AG10803 (cell line): Measurements from ENCODE around the gene DPF3.

Experiments used
- DNase-seq: peaks from one replicate; pipeline ENCODE4 v3.0.0; 2010; ENCODE audit warnings: low read depth
- H3K4me3 ChIP-seq: 2 replicates; pipeline ENCODE4 v1.5.1; 2011; ENCODE audit warnings: mild to moderate bottlenecking, low read length, control low read depth
- TF ChIP-seq, protein P1 (sequence below): conservative IDR thresholded peaks from 2 replicates; pipeline ENCODE4 v1.5.1; 2011; ENCODE audit warnings: mild to moderate bottlenecking, low read length, control low read depth, inconsistent platforms

Gene DPF3

DNA sequence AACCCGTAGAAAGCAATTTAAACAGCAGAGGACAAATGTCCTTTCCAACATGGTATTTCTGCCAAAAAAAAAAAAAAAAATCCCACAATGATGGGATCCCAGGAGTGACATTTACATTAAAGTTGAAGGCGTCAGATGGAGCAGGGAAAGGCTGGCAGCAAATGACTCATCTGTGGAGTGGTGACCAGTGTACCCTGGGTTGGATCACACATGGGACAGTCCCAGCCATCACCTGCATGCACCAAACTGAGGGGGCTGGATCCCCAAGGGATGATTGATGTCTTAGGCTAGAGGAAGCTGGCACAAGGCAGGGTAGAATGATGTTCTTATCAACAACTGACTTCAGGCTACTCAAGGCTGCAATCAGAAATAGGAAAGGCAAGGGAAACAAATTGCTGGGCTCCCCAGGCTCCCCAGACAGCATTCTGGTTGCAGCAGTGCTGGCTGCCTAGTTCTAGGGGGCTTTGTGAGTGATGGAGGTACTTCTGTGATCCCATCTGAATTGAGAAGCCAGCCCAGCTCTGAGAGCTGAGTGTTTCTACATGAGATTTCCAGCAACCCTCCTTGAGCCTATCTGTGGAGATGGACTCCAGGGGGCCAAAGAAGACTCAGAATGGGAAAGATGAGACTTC is 117.9 kb downstream of the DPF3 start:
- H3K4me3 ChIP-seq: no peak overlapping the region
- DNase-seq: no peak
- TF ChIP-seq, protein P1, sequence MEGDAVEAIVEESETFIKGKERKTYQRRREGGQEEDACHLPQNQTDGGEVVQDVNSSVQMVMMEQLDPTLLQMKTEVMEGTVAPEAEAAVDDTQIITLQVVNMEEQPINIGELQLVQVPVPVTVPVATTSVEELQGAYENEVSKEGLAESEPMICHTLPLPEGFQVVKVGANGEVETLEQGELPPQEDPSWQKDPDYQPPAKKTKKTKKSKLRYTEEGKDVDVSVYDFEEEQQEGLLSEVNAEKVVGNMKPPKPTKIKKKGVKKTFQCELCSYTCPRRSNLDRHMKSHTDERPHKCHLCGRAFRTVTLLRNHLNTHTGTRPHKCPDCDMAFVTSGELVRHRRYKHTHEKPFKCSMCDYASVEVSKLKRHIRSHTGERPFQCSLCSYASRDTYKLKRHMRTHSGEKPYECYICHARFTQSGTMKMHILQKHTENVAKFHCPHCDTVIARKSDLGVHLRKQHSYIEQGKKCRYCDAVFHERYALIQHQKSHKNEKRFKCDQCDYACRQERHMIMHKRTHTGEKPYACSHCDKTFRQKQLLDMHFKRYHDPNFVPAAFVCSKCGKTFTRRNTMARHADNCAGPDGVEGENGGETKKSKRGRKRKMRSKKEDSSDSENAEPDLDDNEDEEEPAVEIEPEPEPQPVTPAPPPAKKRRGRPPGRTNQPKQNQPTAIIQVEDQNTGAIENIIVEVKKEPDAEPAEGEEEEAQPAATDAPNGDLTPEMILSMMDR: no peak

DNA sequence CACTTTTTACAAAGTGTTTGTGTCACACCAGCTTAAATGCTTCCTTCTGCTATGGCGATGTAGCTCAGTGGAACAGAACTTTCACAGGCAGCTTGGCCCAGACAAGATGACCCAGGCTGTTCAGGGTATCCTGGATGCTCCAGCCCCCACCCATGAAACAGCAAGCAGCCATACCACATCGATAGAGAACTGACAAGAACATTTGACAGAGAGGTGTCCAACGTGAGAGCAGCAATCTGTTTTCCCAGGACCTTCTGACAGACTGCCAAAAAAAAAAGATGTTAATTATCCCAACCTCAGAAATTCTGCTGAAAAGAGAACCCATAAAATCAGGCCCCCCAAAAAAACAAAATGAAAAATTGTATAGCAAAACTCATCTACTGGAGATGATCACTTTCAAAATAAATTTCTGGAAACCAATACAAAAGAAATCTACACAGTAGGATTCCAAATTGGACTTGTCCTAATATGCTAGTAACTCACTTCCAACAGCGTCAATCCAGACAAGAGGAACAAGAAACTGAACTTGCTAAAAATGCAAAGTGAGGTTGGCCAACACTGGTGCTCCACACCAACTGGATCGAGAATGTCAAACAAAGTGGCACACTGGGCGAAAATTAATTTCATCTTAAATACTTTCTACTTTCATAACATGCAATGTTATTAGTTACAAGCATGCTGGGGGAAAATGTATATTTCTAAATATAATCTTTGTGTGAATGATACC is 118.8 kb downstream of the DPF3 start:
- DNase-seq: no peak
- TF ChIP-seq, protein P1: no peak
- H3K4me3 ChIP-seq: no peak overlapping the region

DNA sequence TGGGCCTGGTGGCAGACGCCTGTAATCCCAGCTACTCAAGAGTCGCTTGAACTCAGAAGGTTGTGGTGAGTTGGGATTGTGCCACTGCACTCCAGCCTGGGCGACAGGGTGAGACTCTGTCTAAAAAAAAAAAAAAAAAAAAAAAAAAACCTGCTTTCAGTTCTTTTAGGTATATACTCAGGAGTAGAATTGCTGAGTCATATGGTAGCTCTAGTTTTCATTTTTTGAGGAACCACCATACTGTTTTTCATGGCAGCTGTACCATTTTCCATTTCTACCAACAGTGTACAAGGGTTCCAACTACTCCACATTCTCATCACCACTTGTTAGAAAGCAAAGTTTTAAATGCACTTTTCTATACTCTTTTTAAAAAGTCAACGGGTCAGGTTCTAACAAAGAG is 119.8 kb downstream of the DPF3 start:
- H3K4me3 ChIP-seq: no peak overlapping the region
- DNase-seq: no peak
- TF ChIP-seq, protein P1: no peak

DNA sequence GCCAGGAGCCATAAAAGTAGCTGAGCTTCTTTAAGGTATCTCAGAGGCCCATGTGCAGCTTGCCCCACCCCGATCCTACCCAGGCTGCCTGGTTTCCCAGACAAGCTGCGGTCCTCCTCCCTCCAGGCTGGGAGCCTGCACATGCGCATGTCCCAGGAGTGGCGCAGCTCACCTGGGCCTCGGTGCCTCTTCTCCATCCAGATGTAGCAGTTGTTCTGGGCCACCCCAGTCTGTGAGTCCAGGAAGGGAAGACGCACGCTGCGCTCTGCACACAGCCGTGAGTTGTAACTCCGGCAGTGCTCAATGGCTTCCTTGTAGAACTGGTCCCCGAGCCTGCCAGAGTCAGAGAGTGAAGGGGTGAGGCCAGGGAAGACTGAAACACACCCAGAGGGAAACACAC is 122.3 kb downstream of the DPF3 start:
- H3K4me3 ChIP-seq: no peak overlapping the region
- TF ChIP-seq, protein P1: no peak
- DNase-seq: no peak

DNA sequence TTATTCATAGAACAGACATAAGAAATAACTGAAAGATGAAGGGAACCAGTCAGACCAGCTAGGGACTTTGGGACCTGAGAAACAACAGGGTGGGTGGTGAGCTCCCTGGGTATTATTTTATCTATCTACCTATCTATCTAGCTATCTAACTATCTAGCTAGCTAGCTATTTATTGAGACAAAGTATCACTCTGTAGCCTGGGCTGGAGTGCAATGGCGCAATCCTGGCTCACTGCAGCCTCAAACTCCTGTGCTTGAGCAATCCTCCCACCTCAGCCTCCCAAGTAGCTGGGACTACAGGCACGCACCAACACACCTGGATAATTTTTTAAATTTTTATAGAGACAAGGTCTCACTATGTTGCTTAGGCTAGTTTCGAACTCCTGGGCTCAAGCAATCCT is 127.6 kb downstream of the DPF3 start:
- no peak overlapping the region for H3K4me3 ChIP-seq
- DNase-seq: no peak
- TF ChIP-seq, protein P1: no peak

DNA sequence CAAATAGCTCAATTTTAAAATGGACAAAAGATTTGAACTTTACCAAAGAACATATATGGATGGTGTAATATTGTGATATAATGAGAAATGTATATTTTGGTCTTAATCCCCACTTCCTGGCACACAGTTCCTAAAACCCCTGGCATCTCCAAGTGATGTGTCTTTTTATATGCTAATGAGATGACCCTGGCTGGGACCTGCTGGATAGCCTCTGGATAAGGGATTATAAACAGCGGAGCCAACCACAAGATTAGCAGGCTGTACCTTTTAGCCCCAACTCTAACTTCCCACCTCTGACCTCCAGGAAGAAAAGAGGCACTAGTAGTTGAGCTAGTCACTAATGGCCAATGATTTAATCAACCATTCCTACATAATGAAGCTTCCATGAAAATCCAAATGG is 130.0 kb downstream of the DPF3 start:
- no peak overlapping the region for H3K4me3 ChIP-seq
- TF ChIP-seq, protein P1: no peak
- no peak for DNase-seq

DNA sequence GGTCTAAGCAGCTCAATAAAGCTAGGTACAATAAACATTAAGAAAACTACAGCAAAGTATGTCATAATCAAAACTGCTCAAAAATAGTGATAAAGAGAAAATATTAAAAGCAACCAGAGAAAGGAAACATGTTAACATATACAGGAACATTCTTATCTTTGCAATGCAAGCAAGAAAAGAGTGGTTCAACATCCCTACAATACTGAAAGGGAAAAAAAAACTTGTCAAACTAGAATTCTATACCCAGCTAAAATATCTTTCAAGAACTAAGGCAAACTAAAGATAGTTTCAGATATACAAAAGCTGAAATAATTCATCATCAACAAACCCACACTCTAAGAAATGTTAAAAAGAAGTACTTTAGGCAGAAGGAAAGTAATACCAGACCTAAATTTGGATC is 134.2 kb downstream of the DPF3 start:
- DNase-seq: no peak
- TF ChIP-seq, protein P1: no peak

More for the DNA sequence above, 134.2 kb downstream of the DPF3 start:
- H3K4me3 ChIP-seq: no peak overlapping the region
